Measurements from ENCODE around the gene ZNF831.

Gene ZNF831

GRCh38 chr20:59300333-59301081, 136.9 kb downstream of the ZNF831 start, which contains the start of gene EDN3:
Gene EDN3, plus strand, starts transcription at chr20:59300611. Its CDS starts 202 bp downstream, at chr20:59300813.
- FAIRE-seq: no peak
- DNase-seq (ENCODE audit: low spot score): no peak

DNA sequence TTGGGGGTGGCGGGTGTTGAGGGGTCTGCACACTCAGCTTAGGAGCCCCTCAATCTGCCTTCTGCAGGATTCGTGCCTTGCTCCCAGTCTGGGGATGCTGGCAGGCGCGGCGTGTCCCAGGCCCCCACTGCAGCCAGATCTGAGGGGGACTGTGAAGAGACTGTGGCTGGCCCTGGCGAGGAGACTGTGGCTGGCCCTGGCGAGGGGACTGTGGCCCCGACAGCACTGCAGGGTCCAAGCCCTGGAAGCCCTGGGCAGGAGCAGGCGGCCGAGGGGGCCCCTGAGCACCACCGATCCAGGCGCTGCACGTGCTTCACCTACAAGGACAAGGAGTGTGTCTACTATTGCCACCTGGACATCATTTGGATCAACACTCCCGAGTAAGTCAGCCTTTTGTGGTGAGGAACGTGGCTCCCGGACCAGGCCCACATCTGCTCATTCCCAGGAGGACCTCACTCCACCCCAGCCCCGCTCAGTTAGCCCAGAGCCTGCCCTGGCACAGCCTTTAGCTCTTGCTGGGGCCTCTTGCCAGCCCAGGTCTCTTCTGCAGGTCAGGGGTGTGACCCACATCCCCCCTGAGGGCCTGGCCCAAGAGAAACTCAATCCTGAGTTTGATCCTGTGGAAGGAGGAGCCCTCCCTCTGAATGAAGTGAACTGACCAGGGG, 137.9 kb downstream of the ZNF831 start:
- no peak for DNase-seq (ENCODE audit: low spot score)
- peak; percentile 20 for FAIRE-seq

DNA sequence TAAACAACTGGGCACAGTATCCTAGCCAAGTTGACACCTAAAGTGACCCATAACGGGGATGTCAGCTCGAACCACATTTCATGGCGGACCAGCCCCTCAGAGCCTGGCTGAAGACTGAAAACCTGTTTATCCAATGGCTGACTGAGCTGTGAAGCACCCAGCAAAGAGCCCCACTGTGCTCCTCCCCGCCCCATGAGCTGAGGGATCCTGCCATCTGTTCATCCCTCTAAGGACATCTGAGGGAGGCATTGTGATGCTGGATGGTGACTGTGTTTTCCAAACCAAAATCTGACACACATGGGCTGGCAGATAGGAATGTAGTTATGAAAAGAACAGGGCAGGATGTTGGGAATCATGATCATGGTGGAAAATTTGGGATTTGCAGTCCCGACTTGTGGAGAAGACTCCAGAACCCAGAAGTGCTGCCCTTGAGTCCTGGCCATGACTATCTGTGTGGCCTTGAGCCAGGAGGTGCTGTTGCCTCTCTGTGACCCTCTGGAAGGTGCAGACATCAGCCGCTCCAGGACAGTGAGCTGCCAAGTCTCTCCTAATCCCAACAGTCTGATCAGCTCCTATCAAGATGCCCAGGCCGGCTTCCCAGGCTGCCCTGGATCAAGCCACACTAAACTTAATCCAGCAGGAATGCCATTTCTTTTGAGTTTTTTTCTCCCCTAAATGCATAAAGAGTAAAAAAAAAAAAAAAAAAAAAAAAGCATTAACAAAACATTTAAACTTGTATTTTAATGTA, 142.5 kb downstream of the ZNF831 start:
- FAIRE-seq: no peak
- no peak for DNase-seq (ENCODE audit: low spot score)

- FAIRE-seq (no peak), DNase-seq (ENCODE audit: low spot score) (no peak)
Observed at GRCh38 chr20:59307270-59307669, 143.6 kb downstream of the ZNF831 start.
